Mesenchymal stem cell (in vitro differentiated cells and primary cell): ENCODE measurements around the gene RUBCN.

Experiments used
- DNase-seq: peaks from one replicate; pipeline ENCODE4 v3.0.0-alpha.2; 2013
- H2AFZ ChIP-seq: one replicate; pipeline ENCODE4 v1.6.1; 2013; ENCODE audit warnings: low read depth, mild to moderate bottlenecking, control low read depth, inconsistent platforms, low read length, moderate library complexity
- H2AK5ac ChIP-seq: 2 replicates; pipeline ENCODE4 v1.6.1; 2013; ENCODE audit warnings: low read length, moderate library complexity, mild to moderate bottlenecking, inconsistent platforms; ENCODE audit not compliant: severe bottlenecking
- H2BK120ac ChIP-seq: one replicate; pipeline ENCODE4 v1.6.1; 2013; ENCODE audit warnings: low read depth, mild to moderate bottlenecking, inconsistent platforms, low read length, moderate library complexity
- H2BK12ac ChIP-seq, 2 experiments: one replicate each; pipeline ENCODE4 v1.6.1; 2013; ENCODE audit warnings: inconsistent platforms in 2 of 2, low read length in 2 of 2, mild to moderate bottlenecking in 2 of 2, moderate library complexity in 2 of 2, control low read depth in 1 of 2
- H2BK15ac ChIP-seq: one replicate; pipeline ENCODE4 v1.6.1; 2013; ENCODE audit warnings: mild to moderate bottlenecking, low read depth, inconsistent platforms; ENCODE audit not compliant: poor library complexity, severe bottlenecking
- H2BK5ac ChIP-seq: 2 replicates; pipeline ENCODE4 v1.6.1; 2013; ENCODE audit warnings: low read depth, mild to moderate bottlenecking, low read length, control low read depth, inconsistent platforms; ENCODE audit not compliant: poor library complexity, severe bottlenecking
- H3K14ac ChIP-seq, 2 experiments: one replicate each; pipeline ENCODE4 v1.6.1; 2013; ENCODE audit warnings: inconsistent platforms in 2 of 2, low read length in 2 of 2, control low read depth in 1 of 2, mild to moderate bottlenecking in 1 of 2, moderate library complexity in 1 of 2
- H3K18ac ChIP-seq, 2 experiments: one replicate each; pipeline ENCODE4 v1.6.1; 2013; ENCODE audit warnings: inconsistent platforms in 2 of 2, low read length in 2 of 2, control low read depth in 1 of 2, low read depth in 1 of 2, mild to moderate bottlenecking in 1 of 2
- H3K23ac ChIP-seq, 2 experiments: one replicate each; pipeline ENCODE4 v1.6.1; 2013; ENCODE audit warnings: inconsistent platforms in 2 of 2, low read length in 2 of 2, mild to moderate bottlenecking in 2 of 2, moderate library complexity in 2 of 2, control low read depth in 1 of 2
- H3K27ac ChIP-seq: 2 replicates; pipeline ENCODE4 v1.5.1; 2013; ENCODE audit warnings: mild to moderate bottlenecking, moderate library complexity, low read length, control low read depth, inconsistent platforms; ENCODE audit not compliant: poor library complexity, severe bottlenecking
- H3K27me3 ChIP-seq, 2 experiments: 2 replicates each; pipeline versions ENCODE4 v1.6.1 to v1.7.0; 2013; ENCODE audit warnings: low read length in 2 of 2, mild to moderate bottlenecking in 2 of 2, moderate library complexity in 2 of 2, control low read depth in 1 of 2, inconsistent platforms in 1 of 2; ENCODE audit not compliant: control insufficient read depth in 1 of 2, insufficient read depth in 1 of 2
- H3K36me3 ChIP-seq, 2 experiments: 2 replicates each; pipeline versions ENCODE4 v1.6.1 to v1.7.0; 2013; ENCODE audit warnings: low read length in 2 of 2, control low read depth in 1 of 2, inconsistent platforms in 1 of 2, low read depth in 1 of 2, mild to moderate bottlenecking in 1 of 2; ENCODE audit not compliant: insufficient read depth in 2 of 2, control insufficient read depth in 1 of 2
- H3K4ac ChIP-seq, 2 experiments: one replicate each; pipeline ENCODE4 v1.6.1; 2013; ENCODE audit warnings: inconsistent platforms in 2 of 2, low read length in 2 of 2, mild to moderate bottlenecking in 2 of 2, moderate library complexity in 2 of 2, control low read depth in 1 of 2, low read depth in 1 of 2
- H3K4me1 ChIP-seq: 2 replicates; pipeline ENCODE4 v1.6.1; 2013; ENCODE audit warnings: low read depth, low read length, control low read depth; ENCODE audit not compliant: control insufficient read depth, insufficient read depth
- H3K4me2 ChIP-seq: 2 replicates; pipeline ENCODE4 v1.6.1; 2013; ENCODE audit warnings: low read length, mild to moderate bottlenecking, inconsistent platforms; ENCODE audit not compliant: poor library complexity, severe bottlenecking
- H3K4me3 ChIP-seq, 2 experiments: 2 replicates each; pipeline versions ENCODE4 v1.5.1 to v1.7.0; 2013; ENCODE audit warnings: low read length in 2 of 2, mild to moderate bottlenecking in 2 of 2, control low read depth in 1 of 2, low read depth in 1 of 2; ENCODE audit not compliant: insufficient read depth in 1 of 2
- H3K79me1 ChIP-seq: replicated peaks from 2 replicates; pipeline ENCODE4 v1.6.1; 2013; ENCODE audit warnings: mild to moderate bottlenecking, control low read depth, low read length, inconsistent platforms; ENCODE audit not compliant: poor library complexity, severe bottlenecking
- H3K9ac ChIP-seq: 2 replicates; pipeline ENCODE4 v1.7.0; 2013; ENCODE audit warnings: mild to moderate bottlenecking, low read length, moderate library complexity
- H3K9me3 ChIP-seq: 2 replicates; pipeline ENCODE4 v1.7.0; 2013; ENCODE audit warnings: mild to moderate bottlenecking, low read length; ENCODE audit not compliant: control insufficient read depth
- H4K8ac ChIP-seq: one replicate; pipeline ENCODE4 v1.6.1; 2013; ENCODE audit warnings: inconsistent platforms, mild to moderate bottlenecking, low read length, moderate library complexity
- H4K91ac ChIP-seq: one replicate; pipeline ENCODE4 v1.6.1; 2013; ENCODE audit warnings: mild to moderate bottlenecking, low read length, inconsistent platforms
- WGBS: methylation state at CpG from one replicate; pipeline ENCODE4 v1.1.7; 2013; ENCODE audit warnings: mixed read lengths; 5-methylcytosine and 5-hydroxymethylcytosine counted together

RUBCN gene

DNA sequence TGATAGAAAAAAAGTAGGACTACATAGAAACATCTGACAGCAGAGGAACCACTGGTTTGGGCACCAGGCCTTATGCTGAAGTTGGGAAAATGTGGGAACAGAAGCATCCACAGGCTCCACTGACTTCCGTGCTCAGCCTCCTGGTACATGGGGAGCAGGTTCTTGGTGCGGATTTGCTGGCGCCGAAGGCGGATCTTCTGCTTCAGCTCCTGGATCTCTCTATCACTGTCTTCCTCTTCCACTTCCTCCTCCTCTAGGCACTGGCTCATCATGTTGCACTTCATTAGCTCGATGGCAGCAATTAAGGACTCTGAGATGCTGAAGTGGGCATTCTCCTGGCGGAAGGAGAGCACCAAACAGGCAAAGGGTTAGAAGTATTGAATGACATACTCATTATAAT lies 42.5 kb downstream of the RUBCN start:
- Histone ChIP-seq H3K14ac (no peak overlapping the region), H3K4me2 (no peak overlapping the region), H2BK5ac (no peak overlapping the region), H3K9ac (no peak overlapping the region), H3K4ac (no peak overlapping the region), H3K36me3 (peaks cover 42 to 90% of the 10 kb centered on the region in 2 experiments), H3K27me3 (no peaks in the 10 kb centered on the region), H3K9me3 (no peaks in the 10 kb centered on the region), H2BK15ac (no peak overlapping the region), H3K79me1 (peaks cover 5% of the 10 kb centered on the region), H2AFZ (no peak overlapping the region), H3K4me3 (no peak overlapping the region), H4K91ac (no peak overlapping the region), H2BK12ac (no peak overlapping the region), H3K4me1 (no peaks in the 10 kb centered on the region), H3K18ac (no peak overlapping the region), H2BK120ac (no peak overlapping the region), H2AK5ac (no peak overlapping the region), H3K27ac (no peak overlapping the region), H3K23ac (no peak overlapping the region), H4K8ac (no peak overlapping the region)
- WGBS, result 98% methylated on average over 7 of the region's 7 CpGs
- no peak for DNase-seq

- no peak overlapping the region for H3K18ac ChIP-seq
- H3K14ac ChIP-seq, result no peak overlapping the region
- no peak overlapping the region for H2BK12ac ChIP-seq
- H3K36me3 ChIP-seq, result peaks cover 44 to 81% of the 10 kb centered on the region in 2 experiments
- no peak overlapping the region for H3K4ac ChIP-seq
- H3K27ac ChIP-seq, result no peak overlapping the region
- no peak overlapping the region for H2BK15ac ChIP-seq
- H2BK120ac ChIP-seq, result no peak overlapping the region
- no peak overlapping the region for H3K4me2 ChIP-seq
- H2BK5ac ChIP-seq, result no peak overlapping the region
- H3K23ac ChIP-seq, result no peak overlapping the region
- H3K4me3 ChIP-seq, result no peak overlapping the region
- peak; percentile 24 for DNase-seq
- H3K27me3 ChIP-seq, result no peaks in the 10 kb centered on the region
- H4K91ac ChIP-seq, result no peak overlapping the region
- H4K8ac ChIP-seq, result no peak overlapping the region
- peaks cover 5% of the 10 kb centered on the region for H3K79me1 ChIP-seq
- H3K4me1 ChIP-seq, result no peaks in the 10 kb centered on the region
- H2AFZ ChIP-seq, result no peak overlapping the region
- H3K9me3 ChIP-seq, result no peaks in the 10 kb centered on the region
- H3K9ac ChIP-seq, result no peak overlapping the region
- H2AK5ac ChIP-seq, result no peak overlapping the region
- WGBS, result 58% methylated on average over 2 of the region's 4 CpGs
These were observed 44.1 kb downstream of the RUBCN start for GRCh38 chr3:197692641-197693040.

DNA sequence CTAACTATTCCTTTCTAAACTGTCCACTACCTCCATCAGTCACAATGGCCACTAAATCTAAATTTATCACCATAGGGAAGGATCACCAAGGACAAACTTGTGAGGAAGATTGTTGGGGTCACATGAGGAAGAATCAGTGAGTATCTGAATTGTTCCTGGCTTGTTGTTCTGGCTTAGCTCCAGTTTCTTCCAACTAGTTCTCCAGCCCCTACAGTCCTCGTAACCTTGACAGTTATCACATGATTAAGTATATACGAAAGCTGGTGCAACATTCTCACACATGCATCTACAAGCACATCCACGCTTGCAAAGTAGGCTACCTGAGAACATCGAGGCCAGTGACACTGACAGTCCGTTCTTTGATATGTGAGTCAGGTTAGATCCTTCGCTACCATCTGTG lies 46.0 kb downstream of the RUBCN start:
- no peak overlapping the region for H4K91ac ChIP-seq
- no peak for DNase-seq
- WGBS, result 94% methylated on average over 5 of the region's 6 CpGs
- no peak overlapping the region for H2BK15ac ChIP-seq
- H3K9ac ChIP-seq, result no peak overlapping the region
- H3K4ac ChIP-seq, result no peak overlapping the region
- no peak overlapping the region for H4K8ac ChIP-seq
- no peak overlapping the region for H2BK5ac ChIP-seq
- no peak overlapping the region for H2BK120ac ChIP-seq
- no peak overlapping the region for H2AK5ac ChIP-seq
- no peak overlapping the region for H2AFZ ChIP-seq
- no peak overlapping the region for H3K4me2 ChIP-seq
- peaks cover 41 to 76% of the 10 kb centered on the region in 2 experiments for H3K36me3 ChIP-seq
- no peaks in the 10 kb centered on the region for H3K9me3 ChIP-seq
- H3K18ac ChIP-seq, result no peak overlapping the region
- no peak overlapping the region for H3K4me3 ChIP-seq
- H3K79me1 ChIP-seq, result peaks cover 7% of the 10 kb centered on the region
- no peaks in the 10 kb centered on the region for H3K4me1 ChIP-seq
- H3K23ac ChIP-seq, result no peak overlapping the region
- no peak overlapping the region for H3K14ac ChIP-seq
- H3K27ac ChIP-seq, result no peak overlapping the region
- H2BK12ac ChIP-seq, result no peak overlapping the region
- no peaks in the 10 kb centered on the region for H3K27me3 ChIP-seq

DNA sequence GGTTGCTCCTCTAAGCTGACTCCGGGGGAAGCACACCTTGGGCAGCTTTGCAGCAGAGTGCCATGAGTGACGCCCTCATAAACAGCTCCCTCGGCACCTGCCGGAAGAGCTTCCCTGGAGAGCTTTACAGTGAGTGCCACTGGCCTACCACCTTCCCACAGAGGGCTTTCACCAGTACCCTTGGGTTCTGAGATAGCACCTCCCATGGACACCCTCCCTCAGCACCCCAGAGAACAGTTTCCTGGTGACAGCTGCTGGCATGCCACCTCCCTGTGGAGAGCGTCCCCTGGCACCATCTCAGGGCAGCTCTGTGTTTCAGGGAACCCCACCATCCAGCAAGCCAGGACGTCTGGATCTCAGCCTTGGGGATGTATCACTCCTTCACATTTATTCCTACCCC lies 49.1 kb downstream of the RUBCN start:
- Histone ChIP-seq H3K79me1 (peaks cover 6% of the 10 kb centered on the region), H3K23ac (no peak overlapping the region), H2BK5ac (no peak overlapping the region), H3K36me3 (peaks cover 35 to 74% of the 10 kb centered on the region in 2 experiments), H4K8ac (no peak overlapping the region), H3K4me3 (no peak overlapping the region), H4K91ac (no peak overlapping the region), H3K18ac (no peak overlapping the region), H3K4me1 (no peaks in the 10 kb centered on the region), H2AFZ (no peak overlapping the region), H2BK12ac (no peak overlapping the region), H2BK120ac (no peak overlapping the region), H3K14ac (no peak overlapping the region), H2AK5ac (no peak overlapping the region), H3K9ac (no peak overlapping the region), H3K4ac (no peak overlapping the region), H3K27ac (no peak overlapping the region), H2BK15ac (no peak overlapping the region), H3K9me3 (no peaks in the 10 kb centered on the region), H3K4me2 (no peak overlapping the region), H3K27me3 (no peaks in the 10 kb centered on the region)
- 90% methylated on average over 6 of the region's 6 CpGs for WGBS
- no peak for DNase-seq
